HEK293T (cell line): ENCODE results near the gene LMAN1.

Experiments used
- FOXA1 ChIP-seq: fragments of 450-650 bp; IDR thresholded peaks from 2 replicates; pipeline ENCODE4 v1.6.1; 2016; ENCODE audit warnings: mild to moderate bottlenecking
- FOXM1 ChIP-seq: fragments of 450-650 bp; IDR thresholded peaks from 2 replicates; pipeline ENCODE4 v1.6.1; 2017; ENCODE audit warnings: mild to moderate bottlenecking, borderline replicate concordance
- SP1 ChIP-seq: fragments of 450-650 bp; IDR thresholded peaks from 2 replicates; pipeline ENCODE4 v1.6.1; 2017
- SUZ12 ChIP-seq: fragments of 450-650 bp; IDR thresholded peaks from 2 replicates; pipeline ENCODE4 v1.6.1; 2016; ENCODE audit warnings: mild to moderate bottlenecking
- TF ChIP-seq, protein P1 (sequence below): fragments of 450-650 bp; IDR thresholded peaks from 2 replicates; pipeline ENCODE4 v1.6.1; 2016

DNA sequence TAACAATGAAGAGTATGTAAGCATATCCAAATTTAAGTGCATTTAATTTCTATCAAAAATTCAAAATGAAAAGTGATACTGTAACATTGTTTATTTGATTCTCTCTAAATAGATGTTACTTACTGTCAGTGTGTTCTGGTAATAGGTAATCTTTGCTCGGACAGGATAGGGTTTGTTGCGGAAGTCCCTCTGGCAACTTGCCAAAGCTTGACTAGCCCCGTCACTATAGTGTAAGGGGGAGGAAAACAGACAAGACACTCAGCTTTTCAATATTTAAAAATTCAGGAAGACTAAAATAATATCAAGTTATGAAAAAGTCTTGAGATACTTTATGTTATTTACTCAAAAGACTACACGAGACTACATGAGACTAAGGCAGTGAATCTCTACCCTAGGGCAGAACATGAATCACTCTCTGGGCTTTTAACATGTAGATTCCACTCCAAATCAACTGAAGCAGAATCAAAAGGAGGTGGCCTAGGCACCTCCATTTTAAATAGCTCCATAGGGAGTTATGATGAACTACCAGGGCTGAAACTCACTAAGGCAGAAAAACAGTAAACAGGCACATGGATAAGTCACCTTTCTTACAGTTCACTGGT is 5.9 kb downstream of the LMAN1 start:
- TF ChIP-seq FOXA1 (no peak), FOXM1 (no peak), SUZ12 (no peak), SP1 (no peak)
- TF ChIP-seq, protein P1, sequence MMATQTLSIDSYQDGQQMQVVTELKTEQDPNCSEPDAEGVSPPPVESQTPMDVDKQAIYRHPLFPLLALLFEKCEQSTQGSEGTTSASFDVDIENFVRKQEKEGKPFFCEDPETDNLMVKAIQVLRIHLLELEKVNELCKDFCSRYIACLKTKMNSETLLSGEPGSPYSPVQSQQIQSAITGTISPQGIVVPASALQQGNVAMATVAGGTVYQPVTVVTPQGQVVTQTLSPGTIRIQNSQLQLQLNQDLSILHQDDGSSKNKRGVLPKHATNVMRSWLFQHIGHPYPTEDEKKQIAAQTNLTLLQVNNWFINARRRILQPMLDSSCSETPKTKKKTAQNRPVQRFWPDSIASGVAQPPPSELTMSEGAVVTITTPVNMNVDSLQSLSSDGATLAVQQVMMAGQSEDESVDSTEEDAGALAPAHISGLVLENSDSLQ, result no peak
